ENCODE results near the gene NME9. TPM values are rescaled to one million over a fixed set of nuclear protein-coding genes. Genes with fewer than 3 reads are reported as not detected.

Gene NME9
- total RNA-seq, 1 experiment from 2014 or later = not detected

- no peak for TF ChIP-seq ZNF281 (CRISPR knock-in tag; IDR thresholded peaks at IDR 0.05)
- no peak for TF ChIP-seq ELF4 (CRISPR knock-in tag; IDR thresholded peaks at IDR 0.05; ENCODE audit: low read depth)
- TF ChIP-seq SP1 (CRISPR knock-in tag; conservative IDR thresholded peaks at IDR 0.05) = no peak
- TF ChIP-seq EMX1 (CRISPR knock-in tag; IDR thresholded peaks at IDR 0.05) = no peak
- TF ChIP-seq NFE2L1 (CRISPR knock-in tag; IDR thresholded peaks at IDR 0.05) = no peak
These were observed 33.7 kb upstream of the NME9 start (continued) for GRCh38 chr3:138363322-138363721.

GRCh38 chr3:138362538-138362937, 32.9 kb upstream of the NME9 start:
- TF ChIP-seq GTF2I (CRISPR knock-in tag; conservative IDR thresholded peaks at IDR 0.05) (no peak), GABPB1 (CRISPR knock-in tag; IDR thresholded peaks at IDR 0.05) (no peak), ETV6 (CRISPR knock-in tag; IDR thresholded peaks at IDR 0.05) (no peak), RELA (CRISPR knock-in tag; IDR thresholded peaks at IDR 0.05; ENCODE audit: borderline replicate concordance) (no peak), TEAD1 (CRISPR knock-in tag; IDR thresholded peaks at IDR 0.05) (no peak), NR2C2 (CRISPR knock-in tag; IDR thresholded peaks at IDR 0.05) (no peak), ZNF138 (CRISPR knock-in tag; conservative IDR thresholded peaks at IDR 0.05) (no peak)
- no peak for ATAC-seq
- H3K36me3 Mint-ChIP-seq = no peaks in the 10 kb centered on the region
- DNase-seq (ENCODE audit: low spot score) = no peak
- no peak overlapping the region for H3K27ac Mint-ChIP-seq
- H3K9me3 Mint-ChIP-seq = no peaks in the 10 kb centered on the region
- ChIA-PET POLR2A (no interaction called here), CTCF (no interaction called here)
- no peaks in the 10 kb centered on the region for H3K27me3 Mint-ChIP-seq (ENCODE audit: low read depth)
- H3K4me3 Mint-ChIP-seq = no peak overlapping the region
- H3K4me1 Mint-ChIP-seq = peaks cover 5% of the 10 kb centered on the region; the same call in 1 of the 2 replicates

GRCh38 chr3:138361561-138361971, 31.9 kb upstream of the NME9 start:
- Mint-ChIP-seq H3K4me1 (peaks cover 7% of the 10 kb centered on the region; the same call in 1 of the 2 replicates), H3K36me3 (no peaks in the 10 kb centered on the region), H3K27me3 (ENCODE audit: low read depth) (no peaks in the 10 kb centered on the region), H3K9me3 (no peaks in the 10 kb centered on the region), H3K27ac (no peak overlapping the region), H3K4me3 (no peak overlapping the region)
- DNase-seq (ENCODE audit: low spot score) = no peak
- ATAC-seq = no peak
- ChIA-PET CTCF (no interaction called here), POLR2A (no interaction called here)
- TF ChIP-seq GRHL2 (CRISPR knock-in tag; IDR thresholded peaks at IDR 0.05; ENCODE audit: insufficient replicate concordance, severe bottlenecking) (no peak), ZNF281 (CRISPR knock-in tag; IDR thresholded peaks at IDR 0.05) (no peak), KAT7 (CRISPR knock-in tag; IDR thresholded peaks at IDR 0.05; ENCODE audit: borderline replicate concordance) (no peak), ARID4B (CRISPR knock-in tag; IDR thresholded peaks at IDR 0.05; ENCODE audit: borderline replicate concordance) (no peak), FOXJ3 (CRISPR knock-in tag; IDR thresholded peaks at IDR 0.05; ENCODE audit: borderline replicate concordance) (no peak), ATF3 (CRISPR knock-in tag; conservative IDR thresholded peaks at IDR 0.05) (no peak), ZBTB43 (CRISPR knock-in tag; IDR thresholded peaks at IDR 0.05) (no peak), GABPB1 (CRISPR knock-in tag; IDR thresholded peaks at IDR 0.05) (no peak), TCF7 (CRISPR knock-in tag; IDR thresholded peaks at IDR 0.05; ENCODE audit: low read depth) (no peak), RORB (CRISPR knock-in tag; IDR thresholded peaks at IDR 0.05) (no peak), ESRRA (CRISPR knock-in tag; IDR thresholded peaks at IDR 0.05; ENCODE audit: borderline replicate concordance) (no peak), CDX4 (CRISPR knock-in tag; IDR thresholded peaks at IDR 0.05; ENCODE audit: borderline replicate concordance) (no peak)
